Measurements from ENCODE around the gene MRPL44.

The MRPL44 gene

GRCh38 chr2:223916181-223916920 is 40.9 kb upstream of the MRPL44 start:
- Histone ChIP-seq H3K36me3 (peaks cover 15 to 35% (median 21%) of the 10 kb centered on the region in 3 donors), H3K4me1 (peaks cover 0 to 16% (median 0%) of the 10 kb centered on the region in 4 donors), H3K9me3 (no peaks in the 10 kb centered on the region), H3K27me3 (no peaks in the 10 kb centered on the region), H3K4me3 (no peak overlapping the region), H3K27ac (no peak overlapping the region)
- no peak for DNase-seq
- intact Hi-C loops (cut with DNase I; ENCODE audit: low total_unique reads): no loop called here
- TF ChIP-seq, protein P1, sequence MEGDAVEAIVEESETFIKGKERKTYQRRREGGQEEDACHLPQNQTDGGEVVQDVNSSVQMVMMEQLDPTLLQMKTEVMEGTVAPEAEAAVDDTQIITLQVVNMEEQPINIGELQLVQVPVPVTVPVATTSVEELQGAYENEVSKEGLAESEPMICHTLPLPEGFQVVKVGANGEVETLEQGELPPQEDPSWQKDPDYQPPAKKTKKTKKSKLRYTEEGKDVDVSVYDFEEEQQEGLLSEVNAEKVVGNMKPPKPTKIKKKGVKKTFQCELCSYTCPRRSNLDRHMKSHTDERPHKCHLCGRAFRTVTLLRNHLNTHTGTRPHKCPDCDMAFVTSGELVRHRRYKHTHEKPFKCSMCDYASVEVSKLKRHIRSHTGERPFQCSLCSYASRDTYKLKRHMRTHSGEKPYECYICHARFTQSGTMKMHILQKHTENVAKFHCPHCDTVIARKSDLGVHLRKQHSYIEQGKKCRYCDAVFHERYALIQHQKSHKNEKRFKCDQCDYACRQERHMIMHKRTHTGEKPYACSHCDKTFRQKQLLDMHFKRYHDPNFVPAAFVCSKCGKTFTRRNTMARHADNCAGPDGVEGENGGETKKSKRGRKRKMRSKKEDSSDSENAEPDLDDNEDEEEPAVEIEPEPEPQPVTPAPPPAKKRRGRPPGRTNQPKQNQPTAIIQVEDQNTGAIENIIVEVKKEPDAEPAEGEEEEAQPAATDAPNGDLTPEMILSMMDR (IDR thresholded peaks at IDR 0.05): no peak

GRCh38 chr2:223918671-223919134 is 38.6 kb upstream of the MRPL44 start:
- no peak for DNase-seq

DNA sequence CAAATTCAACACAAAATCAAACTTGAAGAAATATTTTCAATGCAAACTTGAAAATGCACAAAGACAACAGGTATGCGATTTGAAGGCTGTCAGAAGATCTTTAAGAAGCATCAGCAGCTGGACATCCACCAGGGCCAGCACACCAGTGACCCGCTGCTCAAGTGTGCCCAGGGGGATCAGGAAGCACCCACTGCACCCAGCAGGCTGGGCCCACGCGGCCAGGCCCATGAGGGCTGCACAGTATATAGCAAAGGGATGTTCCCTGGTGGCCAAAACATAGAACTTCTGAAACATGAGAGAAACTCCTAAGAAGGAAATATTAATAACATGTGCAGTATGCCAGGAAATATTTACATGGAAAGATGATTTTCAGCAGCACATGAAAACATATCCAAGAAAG is 37.2 kb upstream of the MRPL44 start:
- TF ChIP-seq, protein P1 (IDR thresholded peaks at IDR 0.05): no peak
- intact Hi-C loops (cut with DNase I; ENCODE audit: low total_unique reads): no loop called here
- Histone ChIP-seq H3K9me3 (no peaks in the 10 kb centered on the region), H3K36me3 (peaks cover 15 to 23% (median 21%) of the 10 kb centered on the region in 3 donors), H3K4me3 (no peak overlapping the region), H3K4me1 (peaks cover 0 to 26% (median 0%) of the 10 kb centered on the region in 4 donors), H3K27ac (no peak overlapping the region), H3K27me3 (no peaks in the 10 kb centered on the region)
- DNase-seq: no peak

More at GRCh38 chr2:223918671-223919134, 38.6 kb upstream of the MRPL44 start:
- intact Hi-C loops (cut with DNase I; ENCODE audit: low total_unique reads): no loop called here
- Histone ChIP-seq H3K4me1 (peaks cover 0 to 23% (median 0%) of the 10 kb centered on the region in 4 donors), H3K27me3 (no peaks in the 10 kb centered on the region), H3K36me3 (peaks cover 15 to 23% (median 21%) of the 10 kb centered on the region in 3 donors), H3K4me3 (no peak overlapping the region), H3K27ac (no peak overlapping the region), H3K9me3 (no peaks in the 10 kb centered on the region)
- TF ChIP-seq, protein P1 (IDR thresholded peaks at IDR 0.05): no peak

DNA sequence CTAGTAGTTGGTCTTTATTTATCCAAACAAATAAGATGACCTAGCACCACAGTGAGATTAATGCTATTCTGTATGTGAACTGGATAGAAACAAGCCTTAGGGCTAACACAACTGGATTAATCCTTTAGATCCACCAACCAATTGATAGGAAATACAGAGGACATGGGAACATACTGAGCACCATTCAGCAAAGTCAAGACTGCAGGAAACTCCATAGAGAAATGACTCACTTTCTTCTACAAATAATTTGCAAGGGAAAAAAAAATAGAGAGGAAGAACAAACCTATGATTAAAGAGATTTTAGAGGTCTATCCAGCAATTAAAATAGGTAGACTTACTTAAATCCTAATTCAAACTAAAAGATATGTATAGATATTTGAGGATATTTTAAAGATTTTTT is 36.1 kb upstream of the MRPL44 start:
- Histone ChIP-seq H3K36me3 (peaks cover 15 to 16% (median 15%) of the 10 kb centered on the region in 3 donors), H3K27ac (no peak overlapping the region), H3K9me3 (peaks cover 0 to 3% (median 0%) of the 10 kb centered on the region in 3 donors), H3K4me3 (no peak overlapping the region), H3K27me3 (no peaks in the 10 kb centered on the region), H3K4me1 (peaks cover 0 to 26% (median 0%) of the 10 kb centered on the region in 4 donors)
- TF ChIP-seq, protein P1 (IDR thresholded peaks at IDR 0.05): no peak
- intact Hi-C loops (cut with DNase I; ENCODE audit: low total_unique reads): no loop called here
- no peak for DNase-seq

DNA sequence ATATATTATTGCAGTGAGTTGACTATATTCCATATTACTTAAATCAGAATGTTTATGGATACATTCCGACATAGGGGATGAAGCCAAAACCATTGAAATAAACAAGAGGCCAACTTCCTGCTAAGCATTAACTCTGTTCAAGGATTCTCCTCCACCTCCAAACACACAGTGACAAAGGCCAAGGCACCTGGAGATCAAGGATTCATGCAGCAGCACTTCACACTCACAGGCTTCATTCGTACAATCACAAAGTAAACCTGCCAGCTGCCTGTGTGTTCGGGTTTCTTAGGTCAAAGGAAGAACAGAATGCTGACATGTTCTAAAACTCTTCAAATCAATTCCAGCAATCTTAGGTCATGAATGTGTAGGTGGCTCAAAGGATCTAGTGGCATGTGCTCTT is 35.0 kb upstream of the MRPL44 start:
- no peak for DNase-seq
- Histone ChIP-seq H3K27me3 (no peaks in the 10 kb centered on the region), H3K4me3 (no peak overlapping the region), H3K4me1 (peaks cover 0 to 26% (median 0%) of the 10 kb centered on the region in 4 donors), H3K9me3 (peaks cover 0 to 7% (median 0%) of the 10 kb centered on the region in 3 donors), H3K36me3 (peaks cover 4 to 5% (median 5%) of the 10 kb centered on the region in 3 donors), H3K27ac (no peak overlapping the region)
- TF ChIP-seq, protein P1 (IDR thresholded peaks at IDR 0.05): no peak
- intact Hi-C loops (cut with DNase I; ENCODE audit: low total_unique reads): no loop called here
